GM21723 (cell line): ENCODE results near the gene NOXRED1.

Experiments
- ATAC-seq: cut with Tn5 transposase; IDR thresholded peaks from one replicate; pipeline ENCODE4 v1.9.1; 2021; ENCODE audit warnings: mild to moderate bottlenecking, moderate library complexity; ENCODE audit not compliant: unreplicated experiment

NOXRED1 gene

DNA sequence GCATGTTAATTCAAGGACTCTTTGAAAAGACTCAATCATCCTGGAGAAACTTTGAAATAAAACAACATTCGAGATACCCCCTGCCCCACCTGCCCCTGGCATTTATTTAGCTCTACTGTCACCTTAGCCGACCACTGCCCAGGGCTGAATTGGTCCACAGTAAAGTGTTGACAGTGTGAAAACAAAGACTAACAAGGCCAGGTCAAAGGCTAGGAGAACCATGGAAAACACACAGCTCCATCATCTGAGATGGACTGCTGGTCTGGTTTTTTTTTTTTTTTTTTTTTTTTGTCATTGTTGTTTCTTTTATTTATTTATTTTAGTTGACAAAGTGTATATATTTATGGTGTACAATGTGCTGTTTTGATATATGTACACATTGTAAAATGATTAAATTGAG lies 76.8 kb downstream of the NOXRED1 start:
- no peak for ATAC-seq

GRCh38 chr14:77344377-77344996 lies 78.8 kb downstream of the NOXRED1 start:
- no peak for ATAC-seq
